ENCODE data around the gene KLK14.

Gene KLK14

DNA sequence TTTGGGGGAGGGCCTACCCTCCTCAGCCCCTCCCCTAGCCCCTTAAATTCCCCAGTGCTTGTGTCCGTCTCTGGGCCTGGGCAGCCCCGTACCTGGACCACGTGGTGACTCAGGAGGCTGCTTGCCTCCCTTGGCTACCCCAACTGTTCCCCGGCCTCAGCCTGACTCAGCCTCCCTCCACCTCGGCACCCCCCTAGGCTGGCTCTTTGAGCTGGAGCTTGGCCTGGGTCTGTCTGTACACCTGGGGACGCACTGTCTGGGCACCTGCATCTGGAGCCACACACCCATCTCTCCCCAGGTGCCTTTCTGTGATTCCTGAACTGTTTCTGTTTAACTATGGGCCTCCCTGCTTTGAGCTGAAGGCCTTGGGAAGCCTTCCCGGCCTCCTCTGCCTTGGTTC, 1.8 kb upstream of the KLK14 start:
- DNase-seq (ENCODE audit: low spot score), result no peak

GRCh38 chr19:51083783-51084182, 1.1 kb upstream of the KLK14 start:
- DNase-seq (ENCODE audit: low spot score), result no peak

GRCh38 chr19:51083181-51083580, 494 bp upstream of the KLK14 start:
- no peak for DNase-seq (ENCODE audit: low spot score)

GRCh38 chr19:51081476-51081875, 1.2 kb downstream of the KLK14 start:
- DNase-seq (ENCODE audit: low spot score), result no peak

DNA sequence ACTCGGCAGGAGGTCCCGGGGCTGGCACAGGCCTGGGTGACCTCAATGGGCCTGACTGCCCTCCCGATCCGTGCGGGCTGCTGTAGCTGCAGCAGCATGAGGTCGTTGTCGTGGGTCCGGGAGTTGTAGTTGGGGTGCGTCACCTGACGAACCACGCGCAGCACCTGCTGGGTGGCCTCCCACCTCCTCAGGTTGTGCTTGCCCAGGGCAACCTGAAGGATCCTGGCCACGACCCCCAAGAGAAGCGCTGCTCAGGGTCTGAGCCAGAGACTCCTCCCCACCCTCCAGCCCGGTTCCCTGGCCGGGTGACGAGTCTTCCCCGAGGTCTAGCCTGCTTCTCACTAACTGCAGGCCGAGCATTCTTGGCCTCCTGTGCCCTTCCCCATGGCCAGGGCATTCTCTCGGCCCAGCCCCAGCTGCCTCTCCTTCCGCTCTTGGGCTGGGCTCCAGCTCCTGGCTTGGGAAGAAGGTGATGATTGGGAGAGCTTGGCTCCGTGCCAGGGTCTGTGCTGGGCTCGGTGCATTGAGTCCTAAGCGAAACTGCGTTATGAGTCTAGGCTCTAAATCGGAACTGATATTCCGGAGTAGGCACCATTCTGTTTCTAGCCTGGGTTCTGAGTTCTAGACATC, 3.1 kb downstream of the KLK14 start:
- DNase-seq (ENCODE audit: low spot score), result no peak

- no peak for DNase-seq (ENCODE audit: low spot score)
These were observed 4.0 kb downstream of the KLK14 start for GRCh38 chr19:51078731-51079130.

DNA sequence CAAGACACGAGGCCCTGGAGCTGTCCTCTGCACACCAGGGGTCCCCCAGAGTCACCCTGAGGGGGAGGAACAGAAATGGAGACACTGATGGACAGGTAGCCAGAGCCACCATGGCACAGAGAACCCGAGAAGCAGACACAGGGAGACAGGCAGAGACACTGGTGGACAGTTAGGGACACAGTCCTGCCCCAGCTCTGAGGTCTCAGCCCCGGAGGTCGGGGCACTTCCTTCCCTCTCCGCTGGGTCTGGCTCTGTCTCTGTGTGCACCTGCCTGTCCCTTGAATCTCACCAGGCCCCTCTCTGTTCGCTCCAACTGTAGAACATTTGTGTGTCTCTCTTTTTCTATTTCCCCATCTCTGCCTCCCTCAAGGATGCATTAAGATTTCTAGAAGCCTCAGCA, 4.6 kb downstream of the KLK14 start:
- DNase-seq (ENCODE audit: low spot score), result no peak

- no peak for DNase-seq (ENCODE audit: low spot score)
These were observed 6.0 kb downstream of the KLK14 start for GRCh38 chr19:51076631-51077213.

DNA sequence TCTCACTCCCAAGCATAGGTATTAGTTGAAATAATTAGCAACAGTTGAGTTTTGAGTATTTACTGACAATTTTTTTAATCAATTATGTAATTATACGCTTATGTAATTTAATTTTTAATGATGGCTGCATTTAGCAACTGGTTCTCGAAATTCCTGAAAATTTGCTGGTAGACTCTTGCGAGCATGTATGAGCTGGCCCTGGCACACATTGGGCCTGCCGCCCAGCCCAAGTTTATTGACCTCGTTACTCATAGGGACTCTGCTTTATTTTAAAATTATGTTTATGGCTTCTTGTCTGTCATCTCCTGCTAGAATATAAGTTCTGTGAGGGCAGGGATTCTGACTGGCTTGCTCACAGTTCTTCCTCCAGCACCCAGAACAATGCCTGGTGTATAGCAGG, 6.7 kb downstream of the KLK14 start:
- no peak for DNase-seq (ENCODE audit: low spot score)

DNA sequence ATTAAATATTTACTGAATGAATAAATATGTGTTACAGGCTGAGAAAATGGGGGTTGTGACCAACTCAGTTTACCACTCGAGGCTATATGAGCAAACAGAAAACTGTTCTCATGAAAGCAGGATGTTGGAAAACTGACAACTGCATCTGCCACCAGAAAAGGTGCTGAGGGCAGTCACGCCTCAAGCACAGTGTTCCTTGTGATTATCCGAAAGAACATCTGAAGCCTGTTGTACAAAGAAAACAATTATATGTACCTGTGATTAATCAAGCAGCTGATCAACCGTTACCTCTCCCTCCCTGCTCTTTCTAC, 11.6 kb downstream of the KLK14 start:
- DNase-seq (ENCODE audit: low spot score), result no peak

DNA sequence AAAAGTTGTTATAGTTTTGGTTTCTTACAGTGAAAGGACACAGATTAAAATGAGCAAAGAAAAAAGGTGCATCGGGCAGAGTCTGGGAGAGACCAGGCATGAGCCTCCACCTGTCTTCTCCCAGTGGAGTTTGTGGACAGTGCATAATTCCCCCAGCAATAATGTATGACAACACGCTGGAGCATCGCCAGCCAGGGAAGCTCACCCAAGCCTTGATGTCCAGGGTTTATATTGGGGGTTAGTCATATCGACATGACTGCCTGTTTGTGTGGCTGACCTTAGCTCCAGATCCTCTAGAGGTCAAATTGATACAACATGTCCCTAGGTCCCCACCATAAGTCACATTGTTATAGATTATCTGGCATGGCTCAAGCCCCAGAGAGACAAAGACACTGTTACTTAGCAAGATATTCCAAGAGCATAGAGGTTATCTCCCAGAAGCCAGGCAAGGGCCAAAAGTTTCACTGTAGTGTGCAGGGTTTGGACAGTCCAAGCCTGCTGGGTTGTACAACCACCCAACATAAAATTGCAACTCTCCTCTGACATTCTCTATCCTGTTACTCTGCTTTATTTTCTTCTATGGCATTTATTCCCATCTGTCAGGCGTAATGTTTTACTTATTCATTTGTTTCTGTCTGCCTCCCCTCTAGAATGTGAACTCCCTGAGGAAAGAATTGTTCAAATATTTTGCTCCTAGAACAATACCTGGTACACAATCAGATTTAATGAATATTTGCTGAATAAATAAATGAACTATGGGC, 12.2 kb downstream of the KLK14 start:
- no peak for DNase-seq (ENCODE audit: low spot score)

DNA sequence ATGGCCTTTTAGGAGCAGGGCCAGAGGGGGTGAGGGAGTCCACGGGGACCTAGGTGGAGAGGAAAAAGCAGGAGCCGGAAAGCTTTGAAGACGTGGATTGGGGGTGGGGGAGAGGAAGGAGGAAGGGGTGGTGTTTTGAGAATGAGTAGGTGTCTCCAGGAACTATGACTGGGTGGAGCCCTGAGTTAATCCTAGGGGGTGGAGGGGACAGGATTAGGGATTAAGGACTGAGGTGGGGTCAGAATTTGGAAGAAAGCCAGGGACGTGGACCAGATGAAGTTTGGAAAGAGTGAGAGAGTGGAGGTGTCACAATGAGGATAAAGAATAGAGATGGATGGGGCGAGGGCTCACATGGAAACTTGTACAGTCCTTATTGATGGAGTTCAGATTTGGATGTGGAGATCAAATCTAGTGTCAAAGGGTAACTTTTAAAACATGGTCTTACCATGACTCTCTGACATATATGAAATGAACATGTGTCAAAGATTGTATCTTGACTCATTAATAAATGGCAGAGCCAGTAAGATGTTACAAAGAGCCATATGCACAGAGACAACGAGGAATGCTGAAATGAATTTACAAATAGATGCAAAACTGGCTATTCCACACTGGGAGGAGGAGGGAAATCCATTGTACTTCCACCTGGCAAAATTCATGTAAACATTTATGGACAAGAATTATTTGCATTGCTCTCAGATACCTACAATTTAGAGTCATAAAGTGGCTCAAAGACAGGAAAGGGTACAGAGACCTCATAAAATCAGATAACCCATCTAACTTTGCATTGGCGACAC, 16.1 kb downstream of the KLK14 start:
- no peak for DNase-seq (ENCODE audit: low spot score)

GRCh38 chr19:51065221-51065960, 17.3 kb downstream of the KLK14 start:
- no peak for DNase-seq (ENCODE audit: low spot score)

GRCh38 chr19:51064534-51065220, 18.0 kb downstream of the KLK14 start, which contains the start of gene KLK13:
KLK13 (minus strand) TSS chr19:51065092; CDS start chr19:51065067, 25 bp downstream.
- no peak for DNase-seq (ENCODE audit: low spot score)

GRCh38 chr19:51063664-51064063, 19.0 kb downstream of the KLK14 start:
- DNase-seq (ENCODE audit: low spot score), result no peak

- no peak for DNase-seq (ENCODE audit: low spot score)
These were observed 21.7 kb downstream of the KLK14 start for GRCh38 chr19:51060973-51061372.

DNA sequence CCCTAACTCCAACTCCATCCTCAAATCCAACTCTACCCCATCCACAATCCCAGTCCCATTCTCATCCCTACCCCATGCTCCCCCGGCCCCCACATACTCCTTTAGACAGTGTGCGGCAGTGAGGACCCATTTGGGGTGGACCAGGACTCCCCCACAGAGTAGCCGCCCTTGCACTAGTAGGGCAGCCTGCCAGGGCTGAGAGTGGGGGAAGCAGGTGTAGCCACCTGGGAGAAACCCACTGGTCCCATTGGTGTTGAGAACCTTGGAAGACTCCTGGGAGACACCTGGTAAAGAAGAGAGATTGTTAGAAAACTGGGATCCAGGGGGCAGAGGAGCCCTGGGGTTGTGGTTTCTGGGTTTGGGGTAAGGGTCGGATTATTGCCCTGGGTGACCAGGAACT, 22.4 kb downstream of the KLK14 start:
- DNase-seq (ENCODE audit: low spot score), result no peak

DNA sequence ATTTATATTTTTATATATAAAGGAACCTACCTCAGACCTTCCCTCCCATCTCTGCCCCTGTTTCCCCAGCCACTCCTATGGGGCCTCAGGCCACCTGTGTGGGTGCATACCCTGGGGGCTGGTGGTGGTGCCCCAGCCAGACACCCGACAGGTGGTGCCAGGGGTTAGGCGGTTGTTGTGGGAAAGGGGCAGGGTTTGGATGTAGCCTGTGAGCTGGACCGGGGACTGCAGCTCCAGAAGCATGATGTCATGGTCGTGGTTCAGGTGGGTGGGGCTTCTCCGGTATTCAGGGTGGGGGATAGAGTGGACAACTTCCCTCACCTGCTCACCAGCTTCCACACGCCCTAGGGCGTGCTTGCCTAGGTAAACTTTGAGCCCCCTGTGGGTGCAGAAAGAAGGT, 23.0 kb downstream of the KLK14 start:
- no peak for DNase-seq (ENCODE audit: low spot score)

- no peak for DNase-seq (ENCODE audit: low spot score)
These were observed 26.8 kb downstream of the KLK14 start for GRCh38 chr19:51055866-51056265.

DNA sequence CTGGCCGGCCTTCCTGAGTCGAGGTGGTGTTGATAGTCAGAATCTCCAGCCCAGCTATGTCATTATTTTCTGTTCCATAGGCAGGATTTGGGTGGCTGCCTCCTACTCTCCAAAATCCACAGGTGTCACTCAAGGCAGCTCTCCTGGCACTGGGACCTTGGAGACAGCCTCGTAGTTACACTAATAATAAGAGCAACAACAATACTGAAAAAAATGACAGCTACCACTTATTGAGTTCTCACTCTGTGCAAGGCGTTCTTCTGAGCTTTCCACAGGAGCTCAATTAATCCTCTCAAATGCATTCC, 35.7 kb downstream of the KLK14 start:
- no peak for DNase-seq (ENCODE audit: low spot score)

DNA sequence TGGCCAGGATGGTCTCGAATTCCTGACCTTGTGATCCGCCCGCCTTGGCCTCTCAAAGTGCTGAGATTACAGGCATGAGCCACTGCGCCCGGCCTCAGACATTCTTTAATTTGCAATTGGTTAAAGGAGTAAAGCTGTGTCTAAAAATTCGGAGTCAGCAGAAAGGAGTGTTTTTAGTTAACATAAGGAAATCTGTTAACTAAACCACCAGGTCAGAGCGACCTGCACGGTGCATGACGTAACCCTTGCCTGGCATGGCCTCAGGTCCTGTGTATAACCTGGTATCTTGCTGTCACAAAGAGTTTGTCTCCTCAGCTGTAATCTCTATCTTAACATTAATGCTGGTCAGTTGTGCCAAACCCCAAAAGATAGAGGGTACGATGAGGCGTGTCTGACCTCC, 38.4 kb downstream of the KLK14 start:
- no peak for DNase-seq (ENCODE audit: low spot score)

GRCh38 chr19:51043497-51043896, 39.2 kb downstream of the KLK14 start:
- DNase-seq (ENCODE audit: low spot score), result no peak

All from RKO (cell line).